ENCODE results near the gene PDE2A.

Gene PDE2A

DNA sequence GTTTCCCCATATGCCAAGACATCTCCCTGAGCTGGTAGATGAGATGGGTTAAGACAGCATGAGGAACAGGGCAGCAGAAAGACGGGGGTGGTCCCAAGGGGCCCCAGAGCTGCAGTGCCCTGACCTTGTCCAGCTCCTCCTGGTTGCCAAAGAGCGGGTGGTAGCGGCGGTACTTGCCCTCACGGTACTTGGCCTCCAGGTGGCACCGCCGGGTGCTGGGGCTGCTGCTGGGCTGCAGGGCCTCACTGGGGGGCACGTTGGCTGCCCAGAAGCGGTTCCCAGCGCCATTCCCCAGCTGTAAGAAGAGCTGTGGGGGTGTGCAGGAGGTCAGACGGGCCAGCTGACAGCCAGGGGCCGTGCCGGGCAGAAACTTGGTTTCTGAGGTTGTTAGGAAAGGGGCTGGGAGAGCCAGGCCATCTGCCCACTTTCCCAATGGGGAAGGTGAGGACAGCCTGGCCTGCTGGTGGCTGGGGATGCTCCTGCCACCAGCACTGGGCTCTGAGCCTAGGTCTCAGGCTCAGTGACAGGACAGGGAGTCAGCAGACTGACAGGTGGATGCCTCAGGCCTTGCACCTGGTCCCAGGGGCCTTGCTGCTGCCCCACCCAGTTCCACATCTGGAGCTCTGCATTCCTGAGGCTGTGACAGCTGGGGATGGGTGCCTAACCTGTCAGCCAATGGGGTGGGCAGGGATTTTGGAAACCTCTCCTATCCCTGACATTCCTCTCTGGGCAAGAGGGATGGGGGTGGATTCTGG is 30.0 kb upstream of the PDE2A start:
- DNase-seq, result no peak

- no peak for DNase-seq
These were observed 29.2 kb upstream of the PDE2A start for GRCh38 chr11:72703267-72704008.

- DNase-seq, result no peak
These were observed 28.5 kb upstream of the PDE2A start for GRCh38 chr11:72702577-72703241.

DNA sequence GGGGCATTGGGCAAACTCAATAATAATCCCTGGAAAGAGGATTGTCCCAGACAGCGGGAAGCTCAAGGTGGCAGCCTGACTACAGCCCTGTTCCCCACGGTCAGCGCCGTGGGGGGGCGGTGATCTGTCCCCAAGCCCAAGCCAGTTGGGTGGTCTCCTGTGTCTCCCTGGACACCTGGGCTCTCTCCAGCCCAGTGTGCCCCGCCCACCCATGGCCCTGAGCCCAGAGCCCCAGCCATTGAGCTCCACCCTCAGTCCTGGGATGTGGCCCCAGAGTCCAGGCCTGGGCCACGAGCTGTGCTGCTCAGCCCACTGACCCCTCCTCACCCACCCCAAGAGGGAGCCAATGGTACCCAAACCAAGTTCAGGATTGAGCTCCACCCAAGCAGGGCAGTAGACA is 27.9 kb upstream of the PDE2A start:
- DNase-seq, result no peak

DNA sequence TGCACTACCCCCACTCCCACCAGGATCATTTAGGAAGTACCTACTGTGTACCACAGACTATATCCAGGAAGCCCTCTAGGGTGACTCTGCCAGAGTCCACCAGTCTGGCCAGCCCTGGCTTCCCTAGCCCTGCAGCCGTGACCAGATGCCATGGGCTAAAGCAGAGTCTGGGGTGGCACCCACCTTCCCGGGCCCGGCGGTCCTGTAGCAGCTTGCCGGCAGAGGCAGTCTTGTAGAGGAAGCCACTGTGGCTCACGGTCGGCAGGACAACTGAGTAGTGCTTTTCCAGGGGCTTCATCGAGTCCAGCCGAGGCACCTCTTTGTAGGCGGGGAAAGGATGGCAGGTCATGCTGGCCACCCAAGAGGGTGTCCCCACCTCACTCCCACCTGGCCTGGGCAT is 27.2 kb upstream of the PDE2A start:
- DNase-seq, result no peak

- DNase-seq, result no peak
These were observed 25.9 kb upstream of the PDE2A start for GRCh38 chr11:72700146-72700545.

DNA sequence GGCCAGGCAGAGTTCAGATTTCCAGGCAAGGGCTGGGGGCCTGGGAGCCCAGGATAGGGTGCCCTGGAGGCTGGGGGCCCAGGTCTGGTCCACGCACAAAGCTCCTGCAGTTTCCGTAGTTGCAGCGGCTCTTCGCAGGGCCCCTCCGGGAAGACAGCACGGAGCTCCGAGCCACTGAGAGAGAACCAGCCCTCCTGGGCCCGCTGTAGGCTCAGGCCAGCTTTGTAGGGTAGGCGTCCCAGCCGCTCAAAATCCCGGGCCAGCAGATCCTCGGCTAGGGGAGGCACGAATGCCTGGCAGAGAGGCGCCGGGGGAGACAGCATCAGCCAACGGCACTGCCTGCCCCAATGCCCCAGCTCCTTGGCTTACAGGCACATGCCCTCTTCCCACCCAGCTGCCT is 23.6 kb upstream of the PDE2A start:
- DNase-seq, result no peak

- no peak for DNase-seq
These were observed 22.9 kb upstream of the PDE2A start for GRCh38 chr11:72696866-72697700.

- no peak for DNase-seq
These were observed 21.1 kb upstream of the PDE2A start for GRCh38 chr11:72695354-72695753.

DNA sequence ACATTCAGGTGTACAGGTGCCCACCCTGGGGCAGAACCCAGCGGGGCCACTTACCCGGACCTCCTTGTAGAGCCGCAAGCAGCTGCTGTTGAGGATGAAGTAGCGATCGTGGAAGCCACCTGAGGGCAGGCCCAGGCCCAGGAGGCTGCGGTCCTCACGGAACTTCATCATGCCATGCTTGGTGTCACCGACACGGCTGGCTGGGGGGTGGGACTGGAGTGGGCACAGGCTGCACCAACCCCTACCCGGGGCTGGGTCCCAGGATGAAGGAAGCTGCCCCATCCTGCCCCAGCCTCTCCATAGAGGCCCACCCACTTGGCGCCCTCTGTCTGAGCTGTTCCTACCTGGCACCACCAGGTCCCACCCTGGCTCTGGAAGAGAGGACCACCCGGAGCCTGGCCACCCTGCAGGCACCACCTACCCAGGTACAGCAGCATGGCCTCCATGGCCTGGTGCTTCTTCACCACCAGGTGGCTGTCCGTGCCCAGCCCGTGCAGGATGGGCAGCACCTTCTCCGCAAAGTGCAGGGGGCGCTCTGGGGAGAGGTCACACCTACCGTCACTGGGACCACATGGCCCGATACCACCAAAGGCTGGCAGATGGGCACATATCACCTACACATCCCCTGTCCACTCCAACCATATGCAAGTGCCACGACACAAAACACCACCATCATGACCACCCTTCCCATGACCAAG is 19.2 kb upstream of the PDE2A start:
- DNase-seq, result no peak

DNA sequence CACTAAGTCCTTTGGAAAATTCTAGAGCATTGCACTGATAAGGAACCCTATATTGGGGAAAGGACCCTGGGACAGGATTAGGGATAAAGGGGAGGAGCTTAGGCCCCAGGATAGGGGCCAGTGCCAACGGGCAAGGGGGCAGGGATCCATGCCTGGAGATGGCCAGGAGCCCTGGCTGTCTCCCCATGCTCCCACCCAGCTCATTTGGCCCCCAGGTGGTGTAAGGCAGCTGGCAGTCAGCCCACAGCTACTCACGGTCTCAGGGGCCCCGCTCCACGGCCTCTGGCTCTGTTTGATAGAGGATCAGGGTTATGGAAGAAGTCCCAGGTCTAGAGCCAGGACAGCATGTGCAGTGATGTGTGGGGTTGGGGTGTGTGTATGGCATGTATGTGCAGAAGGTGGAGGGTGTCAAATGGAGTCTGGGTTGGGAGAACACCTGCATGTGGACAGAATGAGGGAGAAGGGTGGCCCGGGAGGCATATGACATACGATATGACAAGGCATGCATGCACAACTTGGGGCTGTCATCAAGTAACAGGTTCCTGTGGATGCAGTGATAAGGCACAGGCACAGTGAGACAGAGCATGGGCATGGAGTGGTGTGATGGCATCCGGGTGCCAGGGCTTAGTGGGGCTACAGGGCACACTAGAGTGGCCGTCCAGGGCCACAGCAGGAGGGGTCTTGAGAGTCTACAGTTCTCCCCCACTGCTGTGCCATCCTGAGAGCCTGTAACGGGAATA is 18.4 kb upstream of the PDE2A start:
- no peak for DNase-seq

GRCh38 chr11:72690166-72690565 is 15.9 kb upstream of the PDE2A start:
- DNase-seq, result no peak

- no peak for DNase-seq
These were observed 14.7 kb upstream of the PDE2A start for GRCh38 chr11:72688929-72689328.

- DNase-seq, result no peak
These were observed 14.3 kb upstream of the PDE2A start for GRCh38 chr11:72688486-72688885.

DNA sequence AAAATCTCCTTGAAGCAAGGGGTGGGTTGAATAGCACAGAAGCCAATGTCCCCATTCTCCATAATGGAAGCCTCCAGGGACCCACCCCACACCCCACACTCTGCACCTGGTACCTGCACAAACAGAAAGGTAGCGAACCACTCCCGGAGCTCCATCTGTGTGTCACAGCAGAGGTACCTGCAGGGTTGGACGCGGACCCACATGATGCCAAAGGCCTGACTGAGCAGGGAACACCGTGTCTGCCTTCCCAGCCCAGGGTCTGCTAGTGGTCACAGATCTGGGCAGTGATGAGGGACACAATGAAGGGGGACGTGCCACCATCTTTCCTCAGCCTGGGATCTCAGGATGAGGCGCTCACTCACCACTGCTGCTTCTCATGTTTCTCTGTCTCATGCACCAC is 13.1 kb upstream of the PDE2A start:
- no peak for DNase-seq

DNA sequence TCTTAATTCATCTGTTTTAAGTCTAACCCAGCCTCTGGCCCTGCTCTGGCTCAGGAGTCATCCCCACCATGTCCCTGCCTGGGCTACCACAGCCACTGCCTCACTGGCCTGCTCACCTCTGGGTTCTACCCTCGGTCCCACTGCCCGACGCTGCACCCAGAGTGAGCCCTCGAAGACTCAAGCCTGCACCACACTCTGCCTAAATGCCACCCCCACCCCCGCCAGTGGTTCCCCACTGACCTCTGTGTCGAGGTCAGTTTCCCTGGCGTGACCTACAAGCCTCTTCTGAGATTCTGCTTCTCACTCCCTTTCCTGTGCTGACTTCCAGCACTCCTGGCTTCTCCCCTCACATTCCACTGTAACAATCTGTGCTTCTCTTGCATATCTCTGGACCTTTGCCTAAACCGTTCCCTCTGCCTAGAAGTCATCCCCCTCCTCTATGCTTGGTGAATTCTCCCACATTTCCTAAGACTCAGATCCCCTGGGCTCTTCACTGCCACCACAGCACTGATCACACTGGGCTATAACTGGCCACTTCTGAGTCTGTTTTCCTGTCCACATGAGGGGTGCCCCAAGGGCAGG is 12.5 kb upstream of the PDE2A start:
- DNase-seq, result no peak

GRCh38 chr11:72685560-72686480 is 11.6 kb upstream of the PDE2A start:
- no peak for DNase-seq

DNA sequence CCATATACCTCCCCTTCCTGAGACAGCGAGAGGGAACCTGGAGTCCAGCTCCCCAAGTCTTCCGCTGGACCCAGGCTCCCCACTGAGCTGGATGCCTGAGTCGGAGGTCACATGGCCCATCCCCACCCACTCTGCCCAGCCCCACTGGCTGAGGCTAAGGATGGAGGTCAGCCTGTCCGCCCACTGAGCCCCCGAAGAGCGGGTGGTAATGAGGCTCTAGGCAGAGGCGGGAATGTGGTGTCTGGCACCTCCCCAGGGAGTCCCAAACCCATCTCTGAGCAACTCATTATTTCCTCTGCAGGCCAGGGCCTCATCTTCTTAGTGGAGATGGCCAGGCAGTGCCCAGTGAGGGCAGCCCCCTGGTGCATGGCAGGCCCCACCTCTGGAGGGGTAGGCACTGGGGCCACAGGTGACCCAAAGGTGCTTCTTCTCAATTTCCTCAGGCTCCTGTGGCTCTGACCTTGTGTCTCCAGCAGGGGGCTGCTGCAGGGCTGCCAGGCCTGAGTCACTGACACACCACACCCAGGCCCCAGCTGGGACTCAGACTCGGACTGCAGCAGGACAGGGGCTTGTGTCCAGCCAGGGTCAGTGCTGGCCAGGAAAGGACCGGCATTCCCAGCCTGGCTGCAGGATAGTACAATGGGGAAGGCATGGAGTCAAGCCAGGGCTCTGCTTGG is 10.2 kb upstream of the PDE2A start:
- peak; percentile 3 to 45 (median 29) for DNase-seq

DNA sequence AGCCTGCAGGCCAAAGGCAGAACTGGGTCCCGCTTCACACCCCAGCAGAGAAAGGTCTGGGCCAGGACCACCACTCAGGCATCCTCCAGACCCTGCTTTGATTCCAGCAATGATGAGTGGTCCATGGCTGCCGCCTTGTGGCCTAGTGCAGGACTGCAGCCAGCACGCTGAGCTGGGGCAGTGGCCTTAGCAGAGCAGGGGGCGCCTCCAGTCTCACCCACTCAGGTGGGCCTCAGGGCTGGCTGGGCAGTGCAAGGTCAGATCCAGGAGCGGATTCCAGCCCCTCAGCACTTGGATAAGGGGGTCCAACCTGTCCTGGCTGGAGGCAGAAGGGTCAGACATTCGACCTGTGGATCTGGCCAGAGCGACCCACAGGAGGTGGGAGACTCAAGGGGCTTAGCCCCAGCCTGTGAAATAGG is 9.6 kb upstream of the PDE2A start:
- DNase-seq, result peak; percentile 38 to 74 (median 54)

DNA sequence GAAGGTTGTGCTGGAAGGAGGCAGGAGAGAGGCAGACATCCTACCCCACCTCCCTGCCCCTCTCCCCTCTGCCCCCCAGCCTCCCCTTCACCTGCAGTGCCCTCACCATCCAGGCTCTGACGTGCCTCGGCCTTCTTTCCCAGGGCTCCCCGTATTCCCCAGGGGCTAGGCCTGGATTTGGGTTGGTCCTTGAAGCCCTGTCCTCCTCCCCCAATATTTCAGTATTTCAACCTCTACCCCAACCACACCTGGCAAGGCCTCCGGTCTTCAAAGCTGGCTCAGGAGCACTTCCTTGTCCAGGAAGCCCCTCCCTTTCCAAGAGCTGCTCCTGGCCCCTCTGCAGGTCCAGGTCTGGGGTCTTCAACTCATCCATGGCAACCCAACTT is 8.6 kb upstream of the PDE2A start:
- DNase-seq, result no peak
